GM23338 (cell line): ENCODE data around the gene SUPT5H. TPM values are rescaled to one million over a fixed set of nuclear protein-coding genes. Genes with fewer than 3 reads are reported as not detected.

Experiments used
- ATAC-seq: fragments of 200-7000 bp; cut with Tn5 transposase; 3 replicates; pipeline ENCODE4 v1.9.1; 2020
- DNase-seq: peaks from one replicate; pipeline ENCODE4 v3.0.0-alpha.2; 2015; ENCODE audit warnings: low spot score
- H2AFZ ChIP-seq: fragments of 200-600 bp; sonication (generic); 2 replicates; pipeline ENCODE4 v1.8.0; 2016; ENCODE audit warnings: antibody characterized with exemption, mild to moderate bottlenecking, moderate library complexity
- H3F3A ChIP-seq: fragments of 200-600 bp; sonication (generic); replicated peaks from 2 replicates; pipeline ENCODE4 v1.8.0; 2017; ENCODE audit warnings: antibody characterized with exemption, mixed run types, low read depth
- H3K27ac ChIP-seq: fragments of 200-600 bp; sonication (generic); 2 replicates; pipeline ENCODE4 v1.6.1; 2016; ENCODE audit warnings: low read depth
- H3K27me3 ChIP-seq: fragments of 200-600 bp; sonication (generic); 2 replicates; pipeline ENCODE4 v1.8.0; 2016; ENCODE audit warnings: mild to moderate bottlenecking, mixed run types, moderate library complexity; ENCODE audit not compliant: insufficient read depth
- H3K36me3 ChIP-seq: fragments of 200-600 bp; sonication (generic); 2 replicates; pipeline ENCODE4 v1.8.0; 2016; ENCODE audit warnings: mild to moderate bottlenecking; ENCODE audit not compliant: insufficient read depth
- H3K4me1 ChIP-seq: fragments of 200-600 bp; sonication (generic); 2 replicates; pipeline ENCODE4 v1.8.0; 2016; ENCODE audit warnings: mild to moderate bottlenecking, moderate library complexity; ENCODE audit not compliant: insufficient read depth
- H3K4me2 ChIP-seq: fragments of 200-600 bp; sonication (generic); 2 replicates; pipeline ENCODE4 v1.7.1; 2017; ENCODE audit warnings: mixed run types
- H3K4me3 ChIP-seq: fragments of 200-600 bp; sonication (generic); 2 replicates; pipeline ENCODE4 v1.6.1; 2016; ENCODE audit warnings: mixed run types
- H3K79me2 ChIP-seq: fragments of 200-600 bp; sonication (generic); replicated peaks from 2 replicates; pipeline ENCODE4 v1.8.0; 2017; ENCODE audit warnings: mild to moderate bottlenecking; ENCODE audit not compliant: insufficient read depth
- H3K9me2 ChIP-seq: fragments of 200-600 bp; sonication (generic); 2 replicates; pipeline ENCODE4 v1.8.0; 2017; ENCODE audit not compliant: insufficient read depth
- H4K20me1 ChIP-seq: fragments of 200-600 bp; sonication (generic); replicated peaks from 2 replicates; pipeline ENCODE4 v1.8.0; 2017; ENCODE audit warnings: mild to moderate bottlenecking; ENCODE audit not compliant: insufficient read depth
- H3K27ac Mint-ChIP-seq: 2 replicates; pipeline ENCODE4 v1.8.0; 2020; ENCODE audit warnings: inconsistent platforms, mild to moderate bottlenecking, moderate library complexity, mixed read lengths
- H3K27me3 Mint-ChIP-seq: 3 replicates; pipeline ENCODE4 v1.8.0; 2022; ENCODE audit warnings: low read depth, mild to moderate bottlenecking, moderate library complexity, mixed read lengths, inconsistent platforms; ENCODE audit not compliant: insufficient read depth, poor library complexity
- H3K36me3 Mint-ChIP-seq: 3 replicates; pipeline ENCODE4 v1.8.0; 2021; ENCODE audit warnings: low read depth, mild to moderate bottlenecking, inconsistent platforms, moderate library complexity, mixed read lengths
- H3K4me1 Mint-ChIP-seq: 3 replicates; pipeline ENCODE4 v1.8.0; 2020; ENCODE audit warnings: mild to moderate bottlenecking, inconsistent platforms, mixed read lengths
- H3K4me3 Mint-ChIP-seq: 3 replicates; pipeline ENCODE4 v1.8.0; 2021; ENCODE audit warnings: moderate library complexity, mild to moderate bottlenecking, inconsistent platforms, mixed read lengths
- H3K9me3 Mint-ChIP-seq: 3 replicates; pipeline ENCODE4 v1.8.0; 2020; ENCODE audit warnings: moderate library complexity, mild to moderate bottlenecking, inconsistent platforms, mixed read lengths
- CTCF ChIP-seq, 2 experiments: fragments of 200-600 bp in 1 of 2; sonication (generic) in 1 of 2; conservative IDR thresholded peaks; 2 replicates each; pipeline versions ENCODE4 v1.5.1 to v1.6.1; 2016 to 2017; ENCODE audit warnings: antibody characterized with exemption in 2 of 2, low read depth in 2 of 2, mild to moderate bottlenecking in 2 of 2, moderate library complexity in 1 of 2
- ETS1 ChIP-seq: IDR thresholded peaks from 2 replicates; pipeline ENCODE4 v1.6.1; 2016; ENCODE audit warnings: antibody characterized with exemption
- EZH2phosphoT487 ChIP-seq: fragments of 200-600 bp; sonication (generic); IDR thresholded peaks from one replicate; pipeline ENCODE4 v1.8.1; 2018; ENCODE audit warnings: antibody characterized with exemption; ENCODE audit not compliant: unreplicated experiment
- JUNB ChIP-seq: IDR thresholded peaks from one replicate; pipeline ENCODE4 v1.6.1; 2016; ENCODE audit warnings: antibody characterized with exemption; ENCODE audit not compliant: unreplicated experiment
- NANOG ChIP-seq: IDR thresholded peaks from 2 replicates; pipeline ENCODE4 v1.6.1; 2016; ENCODE audit warnings: antibody characterized with exemption, borderline replicate concordance
- REST ChIP-seq: IDR thresholded peaks from one replicate; pipeline ENCODE4 v1.6.1; 2018; ENCODE audit warnings: antibody characterized with exemption; ENCODE audit not compliant: unreplicated experiment
- ZNF331 ChIP-seq: fragments of 250-450 bp; sonication (Bioruptor Pico); IDR thresholded peaks from 2 replicates; pipeline ENCODE4 v1.5.0; 2020; ENCODE audit warnings: low read depth, mild to moderate bottlenecking, moderate library complexity
- ZNF462 ChIP-seq: fragments of 250-450 bp; sonication (Bioruptor Pico); IDR thresholded peaks from 2 replicates; pipeline ENCODE4 v1.5.0; 2020; ENCODE audit warnings: mild to moderate bottlenecking, moderate library complexity
- polyA plus RNA-seq: library from polyadenylated mRNA; unstranded; fragments of >200 nt; fragmentation: Nextera tagmentation; extraction: Ambion mirVana; gene quantifications from 2 replicates; pipeline ENCODE4 v1.2.1, GENCODE V29; 2016
- total RNA-seq: library from RNA; depleted of rRNA; stranded (reverse); fragments of >200 nt; shearing (Covaris generic); gene quantifications from 2 replicates; pipeline ENCODE4 v1.2.3, GENCODE V29; 2014

The SUPT5H gene
- total and polyA plus RNA-seq, 2 experiments from 2014 or later, result 108 to 150 TPM

GRCh38 chr19:39472746-39473442 is 27.5 kb downstream of the SUPT5H start:
- ATAC-seq (no peak), DNase-seq (no peak)
- H3K79me2 ChIP-seq, result no peaks in the 10 kb centered on the region; the same call in 1 of the 2 replicates
- no peak overlapping the region for H2AFZ ChIP-seq
- no peak overlapping the region for H3K27ac Mint-ChIP-seq
- no peaks in the 10 kb centered on the region for H3K9me2 ChIP-seq
- peaks cover 76% of the 10 kb centered on the region for H3K36me3 Mint-ChIP-seq
- H3K27ac ChIP-seq, result no peak overlapping the region
- H3K9me3 Mint-ChIP-seq, result no peaks in the 10 kb centered on the region; the same call in 2 of the 3 replicates
- no peaks in the 10 kb centered on the region for H3K27me3 ChIP-seq
- peaks cover 8% of the 10 kb centered on the region; the same call in 2 of the 3 replicates for H3K4me1 Mint-ChIP-seq
- H3K4me1 ChIP-seq, result no peaks in the 10 kb centered on the region
- H3K4me2 ChIP-seq, result no peak overlapping the region
- 0 out of 2 replicates have a peak, but pooled peaks cover 10% of the 10 kb centered on the region for H4K20me1 ChIP-seq
- H3K4me3 ChIP-seq, result no peak overlapping the region
- peaks cover 28% of the 10 kb centered on the region for H3K36me3 ChIP-seq
- H3F3A ChIP-seq, result peaks cover 9% of the 10 kb centered on the region; the same call in 1 of the 2 replicates
- TF ChIP-seq EZH2phosphoT487 (no peak), JUNB (no peak), ZNF462 (CRISPR knock-in tag) (no peak), ETS1 (no peak), REST (no peak), NANOG (no peak), ZNF331 (CRISPR knock-in tag) (no peak), CTCF (conservative IDR thresholded peaks at IDR 0.05; ENCODE audit: low read depth in 2 of 2) (no peak)
- H3K27me3 Mint-ChIP-seq, result peaks cover 15% of the 10 kb centered on the region
- no peak overlapping the region for H3K4me3 Mint-ChIP-seq
